RCC 7860 (cell line): ENCODE data around the gene FGD5.
"Not testable (repeated sequence)": the region's sequence is repeated elsewhere in the genome, so short reads cannot be mapped to it uniquely, and the experiment has no call there.

Experiments used
- DNase-seq: peaks from one replicate; pipeline ENCODE4 v3.0.0-alpha.2; 2015; ENCODE audit warnings: low spot score
- FAIRE-seq: peaks from 2 replicates; lab custom pipeline; 2012; peaks lifted over from hg19 to GRCh38; lab: Jason Lieb, UNC

The FGD5 gene

DNA sequence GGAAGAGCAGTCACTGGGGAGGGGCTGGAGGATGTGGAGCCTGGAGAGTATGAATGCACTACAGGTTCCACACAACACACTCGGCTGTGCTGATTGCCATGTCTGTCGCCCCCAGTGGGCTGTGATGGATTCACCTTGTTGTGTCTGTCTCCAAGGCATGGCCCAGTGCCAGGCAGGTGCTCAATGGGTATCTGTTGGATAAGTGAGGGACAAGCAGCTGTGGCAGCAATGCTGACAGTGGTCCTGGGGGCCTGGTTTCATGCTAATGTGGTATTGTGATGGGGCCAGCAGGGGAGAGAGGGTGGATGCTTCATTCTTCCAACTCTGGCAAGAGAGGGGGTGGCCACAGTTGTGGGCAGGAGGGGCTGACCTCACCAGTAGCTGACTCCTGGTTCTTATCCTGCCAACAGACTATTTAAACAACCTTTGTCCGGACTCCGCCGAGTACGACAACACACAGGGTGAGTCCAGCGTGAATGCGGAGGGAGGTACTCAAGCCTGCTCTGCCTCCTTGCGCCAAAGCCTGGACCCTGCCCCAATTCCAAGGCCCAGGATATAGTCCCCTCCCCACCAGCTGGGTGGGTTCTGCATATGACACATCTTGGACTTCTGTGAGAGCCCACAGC is 81.3 kb downstream of the FGD5 start:
- no peak for FAIRE-seq
- no peak for DNase-seq

DNA sequence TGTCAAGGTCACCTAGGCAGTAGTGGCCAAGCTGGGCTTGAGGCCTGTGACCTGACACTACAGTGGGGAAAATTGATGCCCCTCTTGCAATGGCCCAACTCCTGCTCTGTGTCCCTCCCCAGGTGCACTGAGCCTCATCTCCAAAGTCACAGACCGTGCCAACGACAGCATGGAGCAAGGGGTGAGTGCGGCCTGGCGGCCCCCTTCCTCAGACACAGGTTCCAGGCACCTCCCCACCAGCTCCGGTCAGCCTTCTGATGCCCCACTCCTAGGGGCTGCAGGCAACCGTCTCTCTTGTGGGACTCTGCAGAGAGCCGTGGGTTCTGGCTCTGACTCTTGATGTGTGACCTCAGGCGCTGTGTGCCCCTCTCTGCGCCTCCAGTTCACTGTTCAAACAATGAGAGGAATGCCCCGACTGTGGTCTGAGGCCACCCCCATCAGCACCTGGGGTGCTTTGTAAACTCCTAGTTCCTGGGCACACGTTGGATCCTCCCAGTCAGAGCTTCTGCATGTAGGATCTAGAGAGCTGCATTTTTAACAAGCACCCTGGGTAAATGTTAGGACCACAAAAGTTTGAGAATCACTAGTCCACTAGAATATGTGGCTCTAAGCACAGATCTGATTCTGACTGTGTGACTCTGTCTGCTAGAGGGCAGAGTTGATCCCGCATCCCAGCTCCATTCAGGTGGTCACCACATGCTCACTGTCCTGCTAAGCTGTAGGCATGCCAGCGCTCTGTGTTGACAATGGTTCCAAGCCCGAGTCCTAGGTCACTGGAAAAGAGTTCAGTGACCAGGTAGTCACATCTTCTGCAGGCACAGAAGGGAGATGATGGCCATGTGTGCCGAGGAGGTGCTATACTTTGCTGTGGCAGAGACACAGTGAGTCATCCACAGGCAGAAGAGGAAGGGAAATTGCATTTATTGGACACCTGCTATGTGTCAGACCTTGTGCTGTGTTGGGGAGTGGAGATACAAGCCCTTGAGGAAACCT is 82.4 kb downstream of the FGD5 start:
- no peak for FAIRE-seq
- no peak for DNase-seq

DNA sequence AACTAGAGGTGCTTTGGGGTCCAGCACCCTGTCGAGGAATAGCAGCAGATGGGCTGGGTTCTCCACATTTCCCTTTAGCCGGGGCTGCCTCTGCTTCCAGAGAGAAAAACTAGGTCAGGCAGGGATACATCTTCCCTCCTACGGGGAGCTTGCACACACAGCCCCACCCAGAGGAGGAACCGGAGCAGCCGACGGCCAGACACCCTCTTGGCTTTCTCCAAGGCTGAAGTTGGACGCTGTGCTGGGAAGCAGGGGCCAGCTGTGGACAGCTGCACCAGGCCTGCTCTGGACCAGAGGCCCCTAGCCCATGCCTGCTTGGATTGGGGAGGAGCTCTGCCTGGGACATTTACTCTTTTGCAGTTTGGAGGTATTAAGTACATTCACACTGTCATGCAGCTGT is 84.0 kb downstream of the FGD5 start:
- no peak for FAIRE-seq
- DNase-seq: no peak

DNA sequence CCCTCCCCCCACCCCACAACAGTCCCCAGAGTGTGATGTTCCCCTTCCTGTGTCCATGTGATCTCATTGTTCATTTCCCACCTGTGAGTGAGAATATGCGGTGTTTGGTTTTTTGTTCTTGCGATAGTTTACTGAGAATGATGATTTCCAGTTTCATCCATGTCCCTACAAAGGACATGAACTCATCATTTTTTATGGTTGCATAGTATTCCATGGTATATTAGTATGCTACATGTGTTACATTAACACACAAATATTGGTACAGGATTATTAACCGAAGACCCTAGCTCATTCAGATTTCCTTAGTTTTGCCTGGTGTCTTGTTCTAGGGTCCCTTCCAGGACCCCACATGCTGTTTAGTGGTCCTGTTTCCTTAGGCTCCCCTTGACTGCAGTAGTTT is 84.7 kb downstream of the FGD5 start:
- DNase-seq, FAIRE-seq: not testable (repeated sequence)

DNA sequence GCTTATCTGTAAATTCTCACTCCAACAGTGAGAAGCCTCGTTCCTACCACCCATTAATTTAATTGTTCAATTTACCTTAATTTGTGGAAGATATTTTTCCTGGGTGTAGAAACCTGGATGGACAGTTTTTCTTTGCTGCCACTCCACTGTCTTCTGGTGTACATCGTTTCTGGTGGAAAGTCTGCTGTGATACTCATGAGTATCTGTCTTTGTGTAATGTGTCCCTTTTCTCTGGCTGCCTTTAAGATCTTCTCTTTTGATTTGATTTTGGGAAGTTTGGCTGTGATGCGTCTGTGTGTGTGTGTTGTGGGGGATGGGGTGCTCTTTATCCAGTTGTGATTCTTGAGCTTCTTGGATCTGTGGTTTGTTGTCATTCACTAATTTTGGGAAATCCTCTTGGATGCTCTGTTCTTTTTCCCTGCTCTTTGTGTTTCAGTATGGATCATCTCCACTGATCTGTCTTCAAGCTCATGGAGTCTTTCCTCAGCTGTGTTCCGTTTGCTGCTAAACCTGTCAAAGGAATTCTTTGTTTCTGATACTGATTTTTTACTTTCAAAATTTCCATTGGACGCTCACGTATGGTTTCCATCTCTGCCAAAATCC is 86.4 kb downstream of the FGD5 start:
- no peak for FAIRE-seq
- no peak for DNase-seq

DNA sequence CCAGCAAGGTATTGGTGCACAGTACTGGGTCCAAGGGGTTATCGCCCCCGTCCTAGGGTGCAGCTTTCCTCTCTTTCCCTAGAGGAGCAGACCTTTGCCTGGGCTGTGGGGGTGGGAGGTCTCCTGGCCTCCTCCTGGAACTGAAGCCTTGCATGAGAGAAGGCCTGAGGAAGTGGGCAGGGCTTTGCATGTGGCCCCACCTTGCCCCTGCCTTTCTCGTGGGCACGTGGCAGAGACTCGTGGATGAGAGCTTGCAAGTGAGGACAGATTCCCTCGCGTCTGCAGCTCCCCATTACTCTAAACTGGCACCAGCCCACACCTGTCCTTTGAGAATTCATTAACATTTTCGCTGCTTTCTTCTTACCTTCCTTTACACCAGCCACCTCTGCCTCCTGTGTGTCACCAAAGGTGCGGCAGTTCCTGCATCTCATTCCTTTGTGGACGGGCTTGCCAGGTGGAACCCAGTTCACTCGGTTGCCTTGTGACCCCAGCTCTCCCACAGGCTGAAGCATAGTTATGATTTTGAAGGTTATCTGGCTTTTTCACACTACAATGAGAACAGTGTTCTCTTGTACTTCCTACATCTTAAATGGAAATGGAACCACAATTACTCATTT is 87.7 kb downstream of the FGD5 start:
- DNase-seq (no peak), FAIRE-seq (no peak)

DNA sequence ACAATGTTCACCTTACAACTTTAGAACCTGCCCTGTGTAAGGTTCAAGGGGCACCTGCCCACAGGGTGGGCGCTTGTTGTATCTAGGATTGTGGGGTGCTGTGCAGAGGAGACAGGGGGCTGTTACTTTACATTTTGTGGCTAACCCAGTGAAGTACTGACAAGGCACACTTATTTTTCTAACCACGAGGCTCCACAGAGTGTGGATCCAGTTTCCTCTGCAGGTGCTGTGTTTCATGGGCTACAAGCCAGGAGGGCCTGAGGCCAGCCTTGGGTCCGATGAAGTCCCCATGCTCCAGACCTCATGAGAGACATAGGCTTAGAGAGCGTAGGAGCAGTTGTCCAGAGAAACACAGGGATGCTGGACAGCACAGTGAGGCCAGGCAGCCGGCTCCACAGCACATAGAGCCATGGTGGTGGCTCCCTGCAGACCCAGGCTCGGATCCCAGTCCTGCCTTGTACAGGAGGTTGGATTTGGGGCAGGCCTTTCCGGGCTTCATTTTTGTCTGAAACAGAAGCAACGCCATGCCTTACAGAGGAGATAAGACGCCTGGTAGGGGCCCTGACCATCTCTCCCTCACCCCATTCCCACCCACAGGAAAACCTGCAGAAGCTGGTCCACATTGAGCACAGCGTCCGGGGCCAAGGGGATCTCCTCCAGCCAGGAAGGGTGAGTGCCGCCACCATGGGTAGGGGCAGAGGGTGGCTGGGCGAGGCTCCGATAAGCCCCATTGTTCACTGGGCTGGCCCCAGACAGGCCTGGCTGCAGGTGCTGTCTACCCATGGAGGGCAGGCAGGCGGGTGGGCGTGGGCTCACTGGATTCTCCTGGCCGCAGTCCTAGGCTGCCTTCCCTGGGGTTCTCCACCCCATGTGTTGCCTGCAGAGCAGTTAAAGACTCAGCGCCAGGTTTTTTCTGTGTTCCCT is 88.5 kb downstream of the FGD5 start:
- FAIRE-seq: no peak
- no peak for DNase-seq

DNA sequence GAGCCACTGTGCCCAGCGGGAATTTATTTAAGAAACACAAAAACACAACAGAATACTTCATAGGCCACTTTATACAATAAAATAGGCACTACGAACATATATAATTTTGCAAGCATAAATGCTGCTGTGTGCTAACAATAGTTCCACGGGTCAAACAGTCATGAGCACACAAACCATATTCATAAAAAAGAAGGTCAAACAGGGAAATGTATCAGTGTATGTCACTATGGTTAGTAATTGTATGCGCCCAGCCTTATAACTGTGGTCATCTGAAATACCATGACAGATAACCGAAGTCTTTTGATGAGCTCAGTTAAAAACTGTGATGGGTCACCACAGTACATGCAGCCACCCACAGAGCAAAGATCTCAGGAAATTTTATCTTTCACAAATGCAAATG is 90.5 kb downstream of the FGD5 start:
- FAIRE-seq (no peak), DNase-seq (no peak)

DNA sequence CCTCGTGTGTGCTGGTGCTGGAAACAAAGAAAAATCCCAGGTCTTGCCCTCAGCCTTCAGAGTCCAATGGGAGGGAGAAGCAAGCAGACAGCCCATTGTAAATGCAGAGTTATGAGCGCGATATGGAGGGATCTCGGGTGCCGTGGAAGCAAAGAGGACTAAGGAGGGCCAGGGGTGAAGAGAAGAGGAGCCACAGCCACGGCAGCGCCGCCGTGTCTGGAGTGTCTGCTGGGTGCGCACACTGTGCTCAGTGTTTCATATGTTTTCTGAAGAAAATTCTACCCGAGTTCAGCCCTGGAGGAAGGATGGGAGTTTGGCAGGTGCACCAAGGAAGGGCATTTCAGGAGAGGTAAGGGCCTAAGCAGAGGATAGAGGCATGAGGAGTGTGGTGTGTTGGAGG is 92.9 kb downstream of the FGD5 start:
- DNase-seq (no peak), FAIRE-seq (no peak)

DNA sequence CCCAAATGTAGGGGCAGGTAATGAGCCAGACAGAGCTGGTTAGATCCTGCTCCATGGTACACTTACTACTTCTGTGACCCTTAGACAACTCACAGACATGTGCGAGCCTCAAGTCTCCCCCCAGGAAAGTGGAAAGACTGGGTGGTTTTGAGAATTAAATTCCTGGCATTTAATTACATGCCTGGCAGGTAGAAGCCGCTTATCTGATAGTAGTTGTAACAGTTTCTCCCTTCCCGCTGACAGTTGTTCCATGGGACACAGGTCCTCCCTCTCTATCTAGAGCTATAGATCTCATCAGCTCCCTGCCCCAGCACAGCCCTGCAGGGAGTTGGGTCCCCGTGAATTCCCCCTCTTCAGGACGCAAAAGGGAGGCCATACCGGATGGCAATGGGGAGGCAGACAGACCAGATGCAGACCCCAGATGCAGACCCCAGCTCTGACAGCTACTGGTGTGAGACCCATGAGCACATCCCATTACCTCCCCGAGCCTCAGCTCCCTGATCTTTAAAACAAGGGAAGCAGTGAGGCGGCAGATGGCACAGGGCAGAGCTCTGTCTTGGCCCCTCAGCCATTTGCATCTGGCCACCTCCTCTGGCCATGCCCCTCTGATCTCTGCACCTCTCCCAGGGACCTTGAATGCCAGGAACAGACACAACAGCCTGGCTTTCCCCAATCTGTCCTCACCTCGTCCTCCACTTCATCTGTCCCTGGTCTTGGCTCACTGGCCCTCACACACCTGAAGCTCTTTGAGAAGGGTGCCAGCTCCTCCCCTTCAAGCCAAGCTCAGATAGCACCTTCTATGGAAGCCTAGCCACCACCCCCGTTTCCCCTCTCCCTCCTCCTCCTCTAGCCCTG is 94.5 kb downstream of the FGD5 start:
- DNase-seq (no peak), FAIRE-seq (no peak)

DNA sequence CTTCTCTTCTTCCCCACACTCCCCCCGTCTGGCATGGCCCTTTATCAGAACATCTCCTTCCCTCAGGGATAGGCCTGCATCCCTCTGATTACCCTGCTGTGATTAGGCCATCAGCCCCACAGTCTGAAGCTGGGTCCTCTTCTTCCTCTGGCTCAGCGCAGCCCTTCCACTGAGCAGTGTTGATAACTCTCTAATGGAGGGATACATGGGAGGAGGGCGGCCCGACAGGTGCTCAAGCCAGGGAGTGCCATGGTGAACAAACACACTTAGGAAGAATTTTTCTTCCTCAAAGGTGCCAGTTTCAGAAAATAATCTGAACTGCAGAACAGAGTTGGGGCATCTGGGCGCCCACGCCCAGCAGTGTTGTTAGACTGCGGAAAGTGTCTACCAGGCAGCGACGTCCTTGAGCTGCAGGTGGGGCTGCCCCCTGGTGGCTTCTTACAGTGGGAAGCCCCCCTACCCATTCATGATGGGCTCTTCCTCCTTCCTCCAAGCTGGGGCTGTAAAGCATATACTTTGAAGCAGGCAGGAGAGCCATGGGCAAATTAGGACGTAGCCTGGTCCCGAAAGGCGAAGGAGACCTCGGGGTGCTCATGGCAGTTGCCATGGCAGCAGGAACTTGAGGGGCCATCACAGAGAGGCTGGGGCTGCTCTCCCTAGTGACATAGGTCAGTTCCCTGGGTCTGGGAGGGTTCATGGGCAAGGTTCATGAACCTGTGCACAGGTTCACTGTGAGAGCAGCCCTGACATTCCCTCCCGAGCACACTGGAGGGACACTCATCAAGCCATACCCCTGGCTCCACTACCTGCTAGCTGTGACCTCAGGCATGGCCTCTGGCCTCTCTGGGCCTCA is 95.4 kb downstream of the FGD5 start:
- no peak for FAIRE-seq
- no peak for DNase-seq

DNA sequence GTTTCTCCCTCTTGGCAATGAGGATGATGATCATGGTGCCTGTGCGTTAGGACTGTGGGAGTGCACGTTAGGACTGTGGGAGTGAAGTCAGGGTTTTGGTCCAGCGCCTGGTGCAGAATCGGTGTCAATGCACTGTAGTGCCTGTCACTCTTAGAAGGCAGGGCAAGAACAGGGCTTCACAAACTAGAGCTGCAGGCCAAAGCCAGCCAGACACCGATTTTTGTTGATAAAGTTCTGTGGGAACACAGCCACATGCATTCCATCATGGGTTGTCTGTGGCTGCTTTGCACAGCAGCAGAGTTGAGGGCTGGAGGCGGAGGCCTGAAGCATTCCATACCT is 96.0 kb downstream of the FGD5 start:
- no peak for DNase-seq
- no peak for FAIRE-seq

DNA sequence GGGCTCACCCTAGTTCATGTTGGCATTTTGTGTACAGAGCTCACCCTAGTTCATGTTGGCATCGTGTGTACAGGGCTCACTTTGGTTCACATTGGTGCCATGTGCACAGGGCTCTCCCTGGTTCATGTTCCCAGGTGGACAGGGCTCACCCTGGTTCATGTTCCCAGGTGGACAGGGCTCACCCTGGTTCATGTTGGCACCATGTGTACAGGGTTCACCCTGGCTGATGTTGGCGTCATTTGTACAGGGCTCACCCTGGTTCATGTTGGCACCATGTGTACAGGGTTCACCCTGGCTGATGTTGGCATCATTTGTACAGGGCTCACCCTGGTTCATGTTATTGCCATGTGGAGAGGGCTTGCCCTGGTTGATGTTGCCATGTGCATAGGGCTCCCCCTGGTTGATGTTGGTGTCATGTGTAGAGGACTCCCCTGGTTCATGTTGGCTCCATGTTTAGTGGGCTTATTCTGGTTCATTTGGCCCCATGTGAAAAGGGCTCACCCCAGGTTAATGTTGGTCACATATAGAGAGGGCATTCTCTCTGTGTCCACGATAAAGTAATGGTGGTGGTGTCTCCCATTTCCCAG is 97.0 kb downstream of the FGD5 start:
- FAIRE-seq (no peak), DNase-seq (no peak)

DNA sequence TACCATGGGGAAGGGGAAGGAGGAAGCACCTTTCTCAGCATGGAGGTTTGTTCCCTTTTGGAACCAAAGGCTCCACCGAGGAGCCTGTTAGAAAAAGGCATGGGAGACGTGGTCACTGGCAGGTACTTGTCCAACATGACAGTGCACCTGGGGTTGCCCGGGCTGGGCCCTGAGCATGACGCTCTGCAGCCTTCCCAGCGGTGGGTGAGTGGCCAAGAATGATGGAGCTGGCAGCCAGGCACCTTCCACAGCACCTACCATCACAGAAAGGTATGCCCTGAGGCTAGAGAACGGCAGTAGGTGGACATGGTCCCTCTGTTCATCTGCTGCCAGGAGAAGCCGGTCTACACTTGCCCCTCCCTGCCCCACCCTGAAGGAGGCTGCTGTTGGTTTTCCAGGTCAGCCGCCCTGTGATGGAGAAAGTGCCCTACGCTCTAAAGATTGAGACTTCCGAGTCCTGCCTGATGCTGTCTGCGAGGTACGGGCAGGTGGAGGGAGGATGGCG is 99.6 kb downstream of the FGD5 start:
- DNase-seq (no peak), FAIRE-seq (no peak)

DNA sequence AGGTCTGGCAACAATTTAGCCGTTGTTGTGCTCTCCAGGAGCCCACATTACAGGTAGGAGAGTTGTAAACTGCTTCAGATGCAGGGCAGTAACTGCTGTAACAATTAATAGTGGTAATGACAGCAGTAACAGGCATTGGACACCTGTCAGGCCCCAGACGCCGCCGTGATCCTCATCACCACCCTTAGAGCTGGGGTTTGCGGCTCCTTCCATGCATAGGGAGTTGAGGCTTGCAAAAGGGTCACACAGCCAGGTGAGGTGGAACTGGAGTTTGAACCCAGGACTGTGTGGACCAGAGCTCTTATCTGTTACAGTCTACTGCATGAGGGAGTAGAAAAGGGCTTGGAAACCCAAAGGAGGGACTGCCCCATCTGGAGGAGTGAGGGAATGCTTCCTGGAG is 101.8 kb downstream of the FGD5 start:
- FAIRE-seq: no peak
- no peak for DNase-seq

DNA sequence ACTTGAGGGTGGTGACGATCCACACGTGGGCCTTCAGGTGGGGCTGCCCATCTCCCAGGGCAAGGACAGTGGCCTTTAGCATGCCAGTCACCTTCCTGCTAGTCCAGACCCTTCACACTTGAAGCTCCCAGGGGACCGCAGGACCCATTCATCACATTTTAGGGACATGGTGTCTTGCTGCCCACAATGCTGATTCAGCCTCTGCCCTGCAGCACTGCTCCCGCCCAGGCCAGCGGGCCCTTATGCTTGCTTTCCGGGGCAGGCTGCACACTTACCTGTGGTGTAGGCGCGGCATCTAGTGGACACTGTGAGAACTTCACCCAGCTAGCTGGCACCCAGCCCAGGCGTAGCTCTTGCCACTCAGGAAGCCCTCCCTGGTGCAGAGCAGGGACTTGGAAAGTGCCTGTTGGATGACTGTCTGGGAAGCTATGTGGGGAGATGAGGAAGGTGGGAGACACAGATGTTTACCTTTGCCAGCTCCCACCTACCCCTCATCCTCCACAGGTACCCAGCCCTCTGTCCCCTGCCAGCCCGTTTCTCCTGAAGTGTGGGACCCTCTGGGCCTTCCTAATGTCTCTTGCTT is 102.4 kb downstream of the FGD5 start:
- FAIRE-seq (no peak), DNase-seq (peak; percentile 68)

DNA sequence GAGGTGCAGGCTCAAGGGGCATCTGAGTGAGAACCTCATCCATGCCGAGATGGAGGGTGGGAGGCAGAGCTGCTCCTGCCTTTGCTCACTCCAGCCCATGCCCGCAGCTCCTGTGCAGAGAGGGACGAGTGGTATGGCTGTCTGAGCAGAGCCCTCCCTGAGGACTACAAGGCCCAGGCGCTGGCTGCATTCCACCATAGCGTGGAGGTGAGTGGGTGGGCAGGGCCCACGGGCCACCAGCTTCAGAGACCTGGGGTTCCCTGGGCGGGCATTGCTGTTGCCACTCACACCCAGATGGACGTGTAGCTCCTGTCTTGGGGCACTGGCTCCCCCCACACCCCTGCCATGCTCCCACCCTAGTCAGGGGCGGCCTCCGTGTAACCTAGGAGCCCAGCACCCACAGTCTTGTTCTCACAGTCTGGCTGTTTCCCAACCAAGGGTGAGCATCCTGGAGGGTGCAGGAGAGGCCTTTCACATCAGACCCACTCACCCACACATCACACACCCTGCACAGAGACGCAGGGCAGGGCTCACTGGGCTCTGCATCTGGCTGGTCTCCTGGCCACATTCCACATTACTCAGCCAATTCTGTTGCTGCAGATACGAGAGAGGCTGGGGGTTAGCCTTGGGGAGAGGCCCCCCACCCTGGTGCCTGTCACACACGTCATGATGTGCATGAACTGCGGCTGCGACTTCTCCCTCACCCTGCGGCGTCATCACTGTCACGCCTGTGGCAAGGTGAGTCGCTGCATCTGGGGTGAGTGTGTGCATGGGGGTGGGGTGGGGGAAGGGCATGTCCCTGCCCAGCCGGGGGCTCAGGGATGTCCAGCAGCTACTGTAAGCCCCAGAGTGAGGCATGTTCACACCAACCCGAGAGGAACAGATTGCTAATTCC is 103.3 kb downstream of the FGD5 start:
- FAIRE-seq (no peak), DNase-seq (no peak)
